ENCODE results near the gene KHK.

The KHK gene

DNA sequence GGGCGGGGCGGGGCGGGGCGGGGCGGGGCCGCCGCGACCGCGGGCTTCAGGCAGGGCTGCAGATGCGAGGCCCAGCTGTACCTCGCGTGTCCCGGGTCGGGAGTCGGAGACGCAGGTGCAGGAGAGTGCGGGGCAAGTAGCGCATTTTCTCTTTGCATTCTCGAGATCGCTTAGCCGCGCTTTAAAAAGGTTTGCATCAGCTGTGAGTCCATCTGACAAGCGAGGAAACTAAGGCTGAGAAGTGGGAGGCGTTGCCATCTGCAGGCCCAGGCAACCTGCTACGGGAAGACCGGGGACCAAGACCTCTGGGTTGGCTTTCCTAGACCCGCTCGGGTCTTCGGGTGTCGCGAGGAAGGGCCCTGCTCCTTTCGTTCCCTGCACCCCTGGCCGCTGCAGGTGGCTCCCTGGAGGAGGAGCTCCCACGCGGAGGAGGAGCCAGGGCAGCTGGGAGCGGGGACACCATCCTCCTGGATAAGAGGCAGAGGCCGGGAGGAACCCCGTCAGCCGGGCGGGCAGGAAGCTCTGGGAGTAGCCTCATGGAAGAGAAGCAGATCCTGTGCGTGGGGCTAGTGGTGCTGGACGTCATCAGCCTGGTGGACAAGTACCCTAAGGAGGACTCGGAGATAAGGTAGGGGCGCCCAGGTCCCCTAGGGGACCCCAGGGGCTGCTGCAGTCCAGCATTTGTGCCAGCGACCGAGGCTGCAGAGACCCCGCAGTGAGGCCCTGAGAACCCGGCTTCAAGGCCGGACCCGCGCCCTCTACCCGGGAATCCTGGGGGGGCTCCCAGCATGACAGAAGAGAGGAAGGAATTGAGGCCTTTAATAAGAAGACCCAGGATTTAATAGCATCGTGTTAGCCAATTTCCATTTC lies at the start of gene KHK:
Gene KHK, plus strand, starts transcription at position 49 of the 870 bp plus-strand sequence. Its CDS starts 488 bp downstream, at position 537.
- peak; percentile 20 for DNase-seq

DNA sequence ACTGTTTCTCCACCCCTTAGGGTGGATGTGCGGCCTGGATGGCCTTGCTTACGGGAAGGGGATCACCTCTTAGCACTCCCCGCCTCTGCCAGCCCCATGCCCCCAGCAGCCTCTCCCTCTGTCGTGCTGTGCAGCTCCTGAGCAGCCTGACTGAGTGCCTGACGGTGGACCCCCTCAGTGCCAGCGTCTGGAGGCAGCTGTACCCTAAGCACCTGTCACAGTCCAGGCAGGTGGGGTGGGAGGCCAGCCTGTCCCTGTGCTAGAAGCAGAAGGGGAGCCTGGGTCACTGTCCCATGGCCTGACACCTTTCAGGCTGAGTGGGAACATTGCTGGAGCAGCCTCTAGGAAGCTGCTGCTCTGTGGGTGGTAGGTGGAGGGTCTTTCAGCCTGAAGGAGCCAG lies 48.6 kb upstream of the KHK start:
- no peak for DNase-seq

DNA sequence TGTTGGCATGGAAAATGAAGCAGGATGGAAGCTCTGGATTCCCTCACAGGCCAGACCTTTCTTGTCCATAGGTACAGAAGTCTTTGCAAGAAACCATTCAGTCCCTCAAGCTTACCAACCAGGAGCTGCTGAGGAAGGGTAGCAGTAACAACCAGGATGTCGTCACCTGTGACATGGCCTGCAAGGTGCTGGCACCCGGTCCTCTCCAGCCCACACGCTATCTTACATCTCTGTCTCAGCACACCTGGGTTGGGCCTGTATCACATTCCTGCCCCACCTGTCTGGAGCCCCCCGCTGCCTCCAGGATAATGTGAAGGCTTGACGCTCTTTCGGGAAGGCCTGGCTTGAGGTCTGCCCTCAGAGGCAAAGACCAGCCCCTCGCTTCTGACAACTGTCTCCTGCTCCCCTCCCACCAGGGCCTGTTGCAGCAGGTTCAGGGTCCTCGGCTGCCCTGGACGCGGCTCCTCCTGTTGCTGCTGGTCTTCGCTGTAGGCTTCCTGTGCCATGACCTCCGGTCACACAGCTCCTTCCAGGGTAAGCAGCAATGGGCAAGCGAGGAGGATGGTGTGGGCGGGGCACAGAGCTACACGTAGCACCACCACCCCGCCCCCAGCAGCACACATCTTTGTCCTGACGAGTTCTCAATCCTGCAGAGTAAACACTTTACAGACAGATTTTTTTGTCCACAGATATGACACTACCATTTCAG lies 47.8 kb upstream of the KHK start:
- DNase-seq: no peak

DNA sequence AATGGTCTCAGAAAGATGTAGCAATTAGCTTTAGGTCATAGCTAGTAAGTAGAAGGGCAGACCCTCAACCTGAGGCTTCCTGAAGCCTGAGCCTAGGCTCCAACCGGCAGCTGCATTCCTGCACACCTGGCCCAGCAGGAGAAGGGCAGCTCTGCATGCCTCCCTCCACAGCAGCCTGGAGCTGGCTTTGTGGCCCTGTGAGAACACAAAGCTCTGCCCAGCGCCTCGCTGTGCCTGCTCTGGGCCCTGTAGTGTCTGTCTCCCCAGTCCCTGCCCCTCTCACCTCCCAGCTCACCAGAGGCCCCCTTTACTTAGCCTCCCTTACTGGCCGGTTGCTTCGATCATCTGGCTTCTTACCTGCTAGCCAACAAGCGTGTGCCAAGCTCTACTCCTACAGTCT lies 47.1 kb upstream of the KHK start:
- no peak for DNase-seq

GRCh38 chr2:27039871-27040270 lies 46.7 kb upstream of the KHK start:
- DNase-seq: no peak

DNA sequence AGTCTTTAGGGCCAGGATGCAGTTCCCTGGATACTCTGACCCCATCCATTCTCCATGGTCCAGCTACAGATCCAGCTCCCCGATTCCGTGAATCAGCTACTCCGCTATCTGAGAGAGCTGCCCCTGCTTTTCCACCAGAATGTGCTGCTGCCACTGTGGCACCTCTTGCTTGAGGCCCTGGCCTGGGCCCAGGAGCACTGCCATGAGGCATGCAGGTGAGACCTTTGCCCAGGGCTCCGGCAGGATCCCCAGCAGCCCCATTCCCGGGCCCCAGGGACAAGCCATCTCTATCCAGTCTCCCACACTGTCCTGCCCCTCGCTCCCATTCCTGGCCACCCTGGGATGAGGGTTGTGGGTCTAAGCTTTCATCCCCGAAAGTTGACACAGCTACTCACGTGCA lies 46.3 kb upstream of the KHK start:
- DNase-seq: no peak

GRCh38 chr2:27041752-27042151 lies 44.8 kb upstream of the KHK start:
- DNase-seq: no peak

GRCh38 chr2:27042159-27042661 lies 44.4 kb upstream of the KHK start:
- DNase-seq: no peak

DNA sequence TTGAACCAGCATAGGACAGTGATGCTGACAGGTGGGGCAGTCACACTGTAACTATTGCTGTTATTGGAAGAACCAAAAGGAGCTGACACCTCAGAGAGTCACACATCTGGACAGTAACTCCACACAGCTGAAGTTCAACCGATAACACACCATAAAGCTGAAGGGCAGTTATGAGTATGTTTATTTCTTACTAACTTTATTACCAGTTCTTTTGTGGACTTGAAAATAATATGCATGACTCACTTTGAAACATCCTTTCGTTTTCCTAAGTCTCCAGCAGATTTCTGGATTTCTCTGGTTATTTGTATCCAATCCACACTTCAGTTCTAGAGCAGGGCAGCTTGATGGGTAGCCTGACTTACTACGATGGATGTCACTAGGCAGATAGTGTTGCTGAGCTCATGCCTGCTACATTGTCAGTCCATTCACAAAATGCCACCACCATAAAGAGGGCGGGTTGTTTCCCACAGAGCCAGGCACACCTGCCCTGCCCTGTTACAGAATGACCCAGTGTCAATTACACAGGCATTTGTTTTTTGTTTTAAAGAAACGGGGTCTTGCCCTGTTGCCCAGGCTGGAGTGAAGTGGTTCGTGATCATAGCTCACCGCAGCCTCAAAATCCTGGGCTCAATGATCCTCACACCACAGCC lies 43.5 kb upstream of the KHK start:
- no peak for DNase-seq

DNA sequence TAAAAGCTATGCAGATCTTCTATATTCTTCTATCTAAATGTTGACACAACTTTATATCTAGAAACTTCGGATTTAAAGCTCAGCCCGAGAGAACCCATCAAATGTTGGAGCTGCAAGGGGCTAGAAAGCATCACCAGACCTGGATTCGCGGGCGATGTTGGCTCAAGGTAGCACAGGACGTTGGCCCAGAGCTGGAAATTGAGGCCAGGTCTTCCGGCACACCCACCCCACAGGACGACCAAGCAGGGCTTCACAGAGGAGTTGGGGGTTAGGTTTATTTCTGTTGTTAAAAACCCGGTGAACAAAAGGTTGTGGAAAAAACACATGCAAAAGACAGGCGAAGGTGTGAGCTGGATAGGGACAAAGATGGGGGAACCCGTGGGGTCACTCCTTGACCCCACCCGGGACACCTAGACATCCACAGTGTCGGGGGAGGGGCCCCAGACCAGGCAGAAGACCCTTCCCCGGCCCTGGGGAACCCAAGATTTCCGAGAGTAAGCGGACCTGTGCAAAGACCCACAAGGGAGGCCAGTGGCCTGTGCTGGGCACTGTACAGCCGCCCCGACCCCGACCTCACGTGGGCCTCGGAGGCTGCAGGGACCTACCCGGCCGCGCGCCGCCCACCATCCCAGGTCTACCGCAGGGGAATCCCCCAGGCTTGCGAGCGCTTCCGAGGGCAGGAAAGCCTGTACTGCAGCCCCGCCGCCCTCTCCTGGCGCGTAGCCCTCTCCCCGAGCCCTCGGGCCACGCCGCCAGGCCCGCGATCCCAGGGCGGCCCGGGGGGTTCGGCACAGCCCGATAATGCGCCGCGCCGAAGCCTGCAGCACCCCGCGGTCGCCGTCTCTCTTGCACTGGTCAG lies 36.9 kb upstream of the KHK start:
- no peak for DNase-seq

DNA sequence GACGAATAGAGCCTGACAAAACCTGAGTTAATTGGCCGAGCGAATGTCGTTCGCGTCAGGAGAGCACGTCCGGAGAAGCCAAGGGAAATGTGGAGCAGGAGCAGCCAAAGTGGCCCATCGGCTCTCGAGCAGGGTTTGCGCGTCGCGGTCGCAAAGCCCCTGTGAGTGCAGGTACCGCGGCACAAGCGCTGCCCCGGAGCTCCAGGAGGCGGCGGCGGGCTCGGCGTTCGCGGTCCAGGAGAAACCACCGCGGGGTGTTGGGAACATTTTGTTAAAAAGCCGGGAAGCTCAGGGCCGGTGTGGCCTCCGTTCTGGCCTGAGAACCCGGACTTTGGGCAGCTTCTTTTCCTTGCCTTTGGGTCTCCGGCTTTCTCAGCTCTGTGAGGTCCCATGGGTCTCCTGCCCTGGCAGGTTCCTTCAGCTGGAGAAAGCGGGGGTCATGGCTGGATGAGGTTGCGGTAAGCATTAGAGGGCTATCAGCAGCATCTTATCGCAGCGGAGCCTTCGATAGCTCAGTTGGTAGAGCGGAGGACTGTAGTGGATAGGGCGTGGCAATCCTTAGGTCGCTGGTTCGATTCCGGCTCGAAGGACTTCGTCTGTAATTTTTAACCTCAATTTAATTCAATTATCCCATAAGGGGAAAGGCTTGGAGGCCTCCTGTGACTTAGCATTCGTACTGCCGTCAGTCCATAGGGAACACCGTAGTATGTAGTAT lies 36.1 kb upstream of the KHK start:
- DNase-seq: peak; percentile 99

DNA sequence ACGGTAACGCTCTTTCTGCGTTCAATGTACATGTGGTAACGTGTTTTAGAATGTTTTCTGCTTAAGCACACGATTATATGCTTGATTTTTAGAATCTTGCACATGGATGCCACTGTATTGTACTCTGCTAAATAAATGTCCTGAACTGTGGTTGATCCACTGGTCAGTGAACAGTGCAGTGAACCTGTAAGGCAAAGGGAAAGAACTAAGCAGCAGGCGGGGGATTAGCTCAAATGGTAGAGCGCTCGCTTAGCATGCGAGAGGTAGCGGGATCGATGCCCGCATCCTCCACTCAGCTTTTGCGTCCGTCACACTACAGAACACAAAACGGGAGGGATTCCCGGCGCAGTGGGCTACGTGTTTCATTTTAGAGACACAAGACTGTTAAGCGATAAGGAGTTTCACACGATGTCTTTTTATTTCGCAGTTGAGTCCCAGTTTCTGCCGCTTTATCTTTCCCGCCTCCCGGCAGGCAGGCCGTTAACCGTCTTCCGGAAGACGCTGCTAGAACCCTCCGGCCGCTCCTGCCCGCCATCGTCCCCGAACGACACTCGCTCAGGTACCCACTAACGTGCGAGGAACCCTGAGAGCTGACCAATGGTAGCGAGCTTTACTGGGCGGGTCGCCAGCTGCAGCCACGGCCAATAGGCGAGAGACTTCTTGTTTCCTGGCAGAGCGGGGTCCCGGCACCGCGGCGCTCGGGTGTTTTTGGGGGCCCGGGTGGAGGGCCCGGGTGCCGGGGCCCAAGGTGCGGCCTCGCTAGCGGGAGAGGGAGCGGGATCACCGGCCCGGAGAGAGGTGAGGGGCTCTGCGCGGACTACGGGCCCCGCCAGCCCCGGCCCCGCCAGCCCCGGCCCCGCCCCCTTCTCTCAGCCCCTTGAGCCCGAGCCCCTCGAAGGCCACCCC lies 35.3 kb upstream of the KHK start, which contains the start of gene AGBL5:
Gene AGBL5, plus strand, starts transcription at position 673 of the 906 bp plus-strand sequence. CDS start 1,291 bp downstream, outside the sequence.
- DNase-seq: peak; percentile 94

- DNase-seq: no peak
These were observed 34.5 kb upstream of the KHK start for GRCh38 chr2:27051902-27052645.

DNA sequence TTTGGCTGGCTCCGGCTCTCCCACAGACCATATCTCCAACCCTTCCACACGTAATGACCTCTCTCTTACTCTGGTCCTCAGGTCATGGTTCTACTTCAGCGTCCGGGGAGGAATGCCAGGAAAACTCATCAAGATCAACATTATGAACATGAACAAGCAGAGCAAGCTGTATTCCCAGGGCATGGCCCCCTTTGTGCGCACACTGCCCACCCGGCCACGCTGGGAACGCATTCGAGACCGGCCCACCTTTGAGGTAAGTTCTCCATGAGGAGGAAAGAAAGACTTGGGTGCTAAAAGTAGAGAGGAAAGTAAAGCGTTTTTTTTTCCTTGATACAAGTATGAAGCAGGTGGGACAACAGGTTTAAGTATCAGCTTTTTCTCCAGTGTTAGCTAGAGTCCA lies 33.3 kb upstream of the KHK start:
- DNase-seq: no peak

GRCh38 chr2:27053776-27054175 lies 32.8 kb upstream of the KHK start:
- DNase-seq: no peak

DNA sequence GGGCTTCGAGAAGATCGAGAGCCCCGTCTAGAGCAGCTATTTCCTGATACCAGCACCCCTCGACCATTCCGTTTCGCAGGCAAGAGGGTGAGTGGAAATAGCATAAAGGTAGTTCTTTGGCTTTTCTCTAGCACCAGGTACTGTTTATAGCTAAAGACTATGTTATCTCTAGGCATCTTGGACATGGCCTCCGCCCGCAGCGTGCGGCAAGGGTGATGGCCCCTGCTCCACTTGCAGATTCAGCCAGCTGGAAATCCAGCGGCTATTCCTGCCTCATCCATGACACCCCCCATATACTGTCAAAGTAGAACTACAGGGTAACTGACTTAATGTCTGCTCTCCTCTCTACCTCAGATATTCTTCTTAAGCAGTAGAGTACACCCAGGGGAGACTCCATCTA lies 31.9 kb upstream of the KHK start:
- no peak for DNase-seq

- no peak for DNase-seq
These were observed 29.4 kb upstream of the KHK start for GRCh38 chr2:27057184-27057583.

DNA sequence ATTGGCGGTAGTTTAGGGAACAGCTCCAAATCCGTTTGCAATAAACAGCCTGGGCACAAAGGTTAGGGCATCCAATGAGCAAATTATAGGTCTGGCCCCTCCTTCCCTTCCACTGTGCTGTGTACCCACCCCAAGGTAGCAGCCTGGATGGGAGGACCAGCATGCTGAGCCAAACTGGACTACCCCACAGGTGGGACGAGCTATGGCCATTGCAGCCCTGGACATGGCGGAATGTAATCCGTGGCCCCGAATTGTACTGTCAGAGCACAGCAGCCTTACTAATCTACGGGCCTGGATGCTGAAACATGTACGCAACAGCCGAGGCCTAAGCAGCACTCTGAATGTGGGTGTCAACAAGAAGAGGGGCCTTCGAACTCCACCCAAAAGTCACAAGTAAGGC lies 28.4 kb upstream of the KHK start:
- no peak for DNase-seq

DNA sequence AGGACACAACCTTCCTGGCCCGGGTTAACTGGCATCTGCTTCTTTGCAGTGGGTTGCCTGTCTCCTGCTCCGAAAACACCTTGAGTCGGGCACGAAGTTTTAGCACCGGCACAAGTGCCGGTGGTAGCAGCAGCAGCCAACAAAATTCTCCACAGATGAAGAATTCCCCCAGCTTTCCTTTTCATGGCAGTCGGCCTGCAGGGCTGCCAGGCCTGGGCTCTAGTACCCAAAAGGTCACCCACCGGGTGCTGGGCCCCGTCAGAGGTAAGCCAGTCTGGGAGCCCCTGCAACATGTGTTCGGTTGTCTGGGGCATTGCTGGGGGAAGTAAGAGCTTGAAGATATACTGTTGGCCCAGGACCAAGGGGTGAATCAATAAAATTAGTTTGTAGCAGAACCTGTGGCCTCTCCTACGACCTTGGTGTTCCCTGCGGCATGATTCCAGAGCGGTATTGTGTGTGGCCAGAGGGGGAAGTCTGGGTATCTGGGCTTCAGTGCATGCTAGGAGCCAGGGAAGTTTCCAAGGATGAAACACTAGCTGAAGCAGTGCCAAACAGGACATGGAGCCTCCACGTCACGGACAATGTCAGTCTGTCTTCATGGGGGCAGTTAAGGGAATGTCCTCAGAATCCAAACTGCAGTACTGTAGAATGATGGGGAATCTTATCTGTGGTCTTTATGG lies 27.3 kb upstream of the KHK start:
- no peak for DNase-seq

All from NCI-H526 treated with DMSO at 0.1 percent for 48 hours (cell line).